ENCODE measurements around the gene PPOX.

The PPOX gene

GRCh38 chr1:161220002-161220401, 53.8 kb downstream of the PPOX start:
- no peak for TF ChIP-seq POLR2A (IDR thresholded peaks at IDR 0.05; ENCODE audit: extremely low read depth, insufficient read length)
- TF ChIP-seq MYC (IDR thresholded peaks at IDR 0.05; ENCODE audit: low read depth, low read length): no peak
- TF ChIP-seq, protein P1, sequence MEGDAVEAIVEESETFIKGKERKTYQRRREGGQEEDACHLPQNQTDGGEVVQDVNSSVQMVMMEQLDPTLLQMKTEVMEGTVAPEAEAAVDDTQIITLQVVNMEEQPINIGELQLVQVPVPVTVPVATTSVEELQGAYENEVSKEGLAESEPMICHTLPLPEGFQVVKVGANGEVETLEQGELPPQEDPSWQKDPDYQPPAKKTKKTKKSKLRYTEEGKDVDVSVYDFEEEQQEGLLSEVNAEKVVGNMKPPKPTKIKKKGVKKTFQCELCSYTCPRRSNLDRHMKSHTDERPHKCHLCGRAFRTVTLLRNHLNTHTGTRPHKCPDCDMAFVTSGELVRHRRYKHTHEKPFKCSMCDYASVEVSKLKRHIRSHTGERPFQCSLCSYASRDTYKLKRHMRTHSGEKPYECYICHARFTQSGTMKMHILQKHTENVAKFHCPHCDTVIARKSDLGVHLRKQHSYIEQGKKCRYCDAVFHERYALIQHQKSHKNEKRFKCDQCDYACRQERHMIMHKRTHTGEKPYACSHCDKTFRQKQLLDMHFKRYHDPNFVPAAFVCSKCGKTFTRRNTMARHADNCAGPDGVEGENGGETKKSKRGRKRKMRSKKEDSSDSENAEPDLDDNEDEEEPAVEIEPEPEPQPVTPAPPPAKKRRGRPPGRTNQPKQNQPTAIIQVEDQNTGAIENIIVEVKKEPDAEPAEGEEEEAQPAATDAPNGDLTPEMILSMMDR (IDR thresholded peaks at IDR 0.05; ENCODE audit: low read depth, low read length): no peak
- no peak for TF ChIP-seq MAX (IDR thresholded peaks at IDR 0.05; ENCODE audit: low read depth, low read length)
- H3K4me3 ChIP-seq (ENCODE audit: low read depth, low read length): no peak overlapping the region
- no peak for DNase-seq (ENCODE audit: low read depth)

All from NB4 (cell line).